Neuron (in vitro differentiated cells): ENCODE results near the gene PLCD1.
"Not testable (repeated sequence)": the region's sequence is repeated elsewhere in the genome, so short reads cannot be mapped to it uniquely, and the experiment has no call there.

Experiments
- H2AFZ ChIP-seq: one replicate; pipeline ENCODE4 v1.6.1; 2013; ENCODE audit warnings: low read depth, mild to moderate bottlenecking, inconsistent platforms, low read length, moderate library complexity
- H3K27me3 ChIP-seq: one replicate; pipeline ENCODE4 v1.6.1; 2013; ENCODE audit warnings: low read length; ENCODE audit not compliant: insufficient read depth
- H3K36me3 ChIP-seq: one replicate; pipeline ENCODE4 v1.6.1; 2013; ENCODE audit warnings: low read length; ENCODE audit not compliant: insufficient read depth
- H3K4me1 ChIP-seq: one replicate; pipeline ENCODE4 v1.6.1; 2013; ENCODE audit warnings: low read length; ENCODE audit not compliant: insufficient read depth
- H3K4me3 ChIP-seq: 2 replicates; pipeline ENCODE4 v1.5.1; 2013; ENCODE audit warnings: mild to moderate bottlenecking, low read length, moderate library complexity
- H3K9me3 ChIP-seq: one replicate; pipeline ENCODE4 v1.6.1; 2013; ENCODE audit warnings: low read length

PLCD1 gene

DNA sequence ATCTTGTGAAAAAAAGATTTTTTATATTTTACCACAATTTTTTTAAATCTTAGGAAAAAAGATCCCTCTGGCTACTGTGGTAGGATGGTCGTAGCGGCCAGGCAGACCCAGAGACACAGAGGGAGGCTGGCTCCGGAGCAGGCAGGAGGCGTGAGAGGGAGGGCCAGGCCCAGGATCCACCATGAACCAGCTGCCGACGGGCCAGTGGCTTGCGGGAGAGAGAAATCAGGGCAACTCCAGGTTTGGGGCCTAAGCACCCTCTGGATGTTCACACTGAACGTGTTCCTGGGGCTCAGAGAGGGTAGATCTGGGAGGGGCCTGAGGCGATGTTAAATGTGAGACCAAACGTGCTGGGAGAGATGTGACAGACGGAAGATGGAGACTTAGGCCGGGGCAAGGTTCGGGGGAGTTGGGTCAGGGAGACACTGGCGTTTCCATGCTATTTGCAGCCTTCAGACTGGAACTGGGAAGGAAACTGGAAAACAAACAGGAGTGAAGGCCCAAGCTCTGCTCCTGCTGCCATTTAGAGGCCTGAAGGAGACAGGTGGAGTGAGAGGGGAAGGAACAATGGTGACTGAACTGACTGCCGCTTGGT is 40.4 kb downstream of the PLCD1 start:
- Histone ChIP-seq H2AFZ (no peak overlapping the region), H3K27me3 (peaks cover 23% of the 10 kb centered on the region), H3K36me3 (peaks cover 3% of the 10 kb centered on the region), H3K4me1 (no peaks in the 10 kb centered on the region), H3K9me3 (no peaks in the 10 kb centered on the region), H3K4me3 (no peak overlapping the region)

DNA sequence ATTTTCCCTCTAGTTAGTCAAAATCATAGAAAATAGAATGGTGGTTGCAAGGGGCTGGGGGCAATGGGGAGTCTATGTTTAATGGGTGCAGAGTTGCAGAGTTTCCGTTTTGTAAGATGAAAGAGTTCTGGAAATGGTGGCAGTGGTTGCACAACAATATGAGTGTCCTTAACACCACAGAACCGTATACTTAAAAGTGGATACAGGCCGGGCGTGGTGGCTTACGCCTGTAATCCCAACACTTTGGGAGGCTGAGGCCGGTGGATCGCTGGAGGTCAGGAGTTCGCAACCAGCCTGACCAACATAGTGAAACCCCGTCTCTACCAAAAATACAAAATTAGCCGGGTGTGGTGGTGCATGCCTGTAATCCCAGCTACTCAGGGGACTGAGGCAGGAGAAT is 41.1 kb downstream of the PLCD1 start:
- not testable (repeated sequence) for H3K4me1 ChIP-seq, H2AFZ ChIP-seq

DNA sequence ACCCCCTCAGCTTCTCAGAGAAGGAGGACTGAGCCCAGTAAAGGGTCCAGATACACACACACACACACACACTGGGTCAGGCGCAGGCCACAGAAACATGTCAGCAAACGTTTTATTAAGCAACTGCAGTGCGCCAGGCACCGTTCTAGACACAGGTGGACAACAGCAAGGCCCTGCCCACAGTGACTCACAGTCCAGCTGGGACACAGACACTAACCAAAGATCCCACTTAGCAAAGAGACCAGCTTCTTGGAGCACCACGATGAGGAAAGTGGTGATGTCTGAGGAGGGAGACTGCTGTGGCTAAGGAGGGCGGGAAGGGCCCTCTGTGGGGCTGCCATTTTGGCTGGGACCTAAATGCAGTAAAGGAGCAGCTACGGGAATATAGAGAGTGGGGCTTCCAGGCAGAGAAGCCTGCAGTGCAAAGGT is 41.7 kb downstream of the PLCD1 start:
- Histone ChIP-seq H2AFZ (no peak overlapping the region), H3K27me3 (peaks cover 14% of the 10 kb centered on the region), H3K4me3 (no peak overlapping the region), H3K4me1 (no peaks in the 10 kb centered on the region), H3K36me3 (peaks cover 3% of the 10 kb centered on the region), H3K9me3 (no peaks in the 10 kb centered on the region)

More for the DNA sequence above, 41.1 kb downstream of the PLCD1 start:
- peaks cover 18% of the 10 kb centered on the region for H3K27me3 ChIP-seq
- not testable (repeated sequence) for H3K9me3 ChIP-seq, H3K36me3 ChIP-seq, H3K4me3 ChIP-seq

DNA sequence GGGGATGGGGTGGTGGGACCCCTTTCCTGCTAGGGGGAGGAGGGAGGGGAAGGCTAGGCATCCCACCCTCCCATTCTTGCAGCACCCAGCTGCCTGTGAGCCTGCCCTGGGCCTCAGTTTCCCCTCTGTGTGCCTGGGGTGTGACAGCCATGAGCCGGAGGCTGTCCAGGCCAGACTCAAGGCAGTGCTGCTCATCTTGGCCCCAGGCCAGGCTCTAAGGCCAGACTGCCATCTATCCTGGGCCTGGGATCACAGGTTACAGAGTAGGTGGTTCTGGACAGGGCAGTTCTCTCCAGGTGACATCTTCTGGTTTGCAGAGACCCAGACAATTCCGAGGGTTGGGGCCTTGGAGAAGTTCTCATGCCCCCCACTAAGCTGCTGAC is 42.1 kb downstream of the PLCD1 start:
- Histone ChIP-seq H3K36me3 (peaks cover 5% of the 10 kb centered on the region), H3K9me3 (no peaks in the 10 kb centered on the region), H3K27me3 (peaks cover 9% of the 10 kb centered on the region), H2AFZ (no peak overlapping the region), H3K4me3 (no peak overlapping the region), H3K4me1 (no peaks in the 10 kb centered on the region)

DNA sequence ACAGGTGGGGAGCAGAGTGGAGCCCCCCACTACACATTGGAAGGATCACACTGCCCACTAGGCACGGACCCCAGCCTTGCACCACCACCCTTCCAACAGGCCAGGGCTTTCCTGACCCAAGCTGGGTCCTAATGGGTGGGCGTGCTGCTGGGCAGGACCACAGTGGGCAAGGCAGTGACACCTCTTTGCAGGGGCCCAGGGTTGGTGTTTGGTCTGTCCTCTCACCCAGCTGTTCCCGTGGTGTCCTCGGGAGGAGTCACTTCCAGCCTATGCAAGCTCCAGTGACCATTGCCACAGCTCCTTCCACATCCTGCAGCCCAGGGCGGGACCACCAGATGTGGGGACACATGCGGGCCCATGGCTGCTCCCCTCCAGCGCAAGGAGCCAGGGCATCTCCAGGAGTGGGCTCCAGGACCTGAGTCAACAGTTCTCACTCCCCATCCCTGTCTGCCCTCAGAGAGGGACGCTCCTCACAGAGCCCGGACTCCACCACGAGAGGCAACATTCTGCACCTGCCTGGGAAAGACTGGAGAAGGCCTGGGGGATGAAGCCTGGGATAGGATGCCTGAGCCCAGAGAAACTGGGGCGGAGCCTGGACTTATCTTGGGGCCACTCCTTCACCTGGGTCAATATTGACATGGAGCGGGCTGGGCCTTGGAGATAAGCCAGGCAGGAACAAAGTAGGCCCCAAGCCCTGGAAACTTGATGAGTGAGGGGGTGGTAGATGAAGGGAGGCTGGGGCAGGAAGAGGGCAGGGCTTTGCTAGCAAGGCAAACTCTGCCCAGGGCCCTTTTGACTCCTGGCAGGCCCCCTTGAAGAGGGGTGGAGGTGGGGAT is 42.7 kb downstream of the PLCD1 start:
- no peaks in the 10 kb centered on the region for H3K4me1 ChIP-seq
- H2AFZ ChIP-seq = no peak overlapping the region
- no peak overlapping the region for H3K4me3 ChIP-seq
- H3K9me3 ChIP-seq = no peaks in the 10 kb centered on the region
- peaks cover 11% of the 10 kb centered on the region for H3K36me3 ChIP-seq
- H3K27me3 ChIP-seq = peaks cover 3% of the 10 kb centered on the region

DNA sequence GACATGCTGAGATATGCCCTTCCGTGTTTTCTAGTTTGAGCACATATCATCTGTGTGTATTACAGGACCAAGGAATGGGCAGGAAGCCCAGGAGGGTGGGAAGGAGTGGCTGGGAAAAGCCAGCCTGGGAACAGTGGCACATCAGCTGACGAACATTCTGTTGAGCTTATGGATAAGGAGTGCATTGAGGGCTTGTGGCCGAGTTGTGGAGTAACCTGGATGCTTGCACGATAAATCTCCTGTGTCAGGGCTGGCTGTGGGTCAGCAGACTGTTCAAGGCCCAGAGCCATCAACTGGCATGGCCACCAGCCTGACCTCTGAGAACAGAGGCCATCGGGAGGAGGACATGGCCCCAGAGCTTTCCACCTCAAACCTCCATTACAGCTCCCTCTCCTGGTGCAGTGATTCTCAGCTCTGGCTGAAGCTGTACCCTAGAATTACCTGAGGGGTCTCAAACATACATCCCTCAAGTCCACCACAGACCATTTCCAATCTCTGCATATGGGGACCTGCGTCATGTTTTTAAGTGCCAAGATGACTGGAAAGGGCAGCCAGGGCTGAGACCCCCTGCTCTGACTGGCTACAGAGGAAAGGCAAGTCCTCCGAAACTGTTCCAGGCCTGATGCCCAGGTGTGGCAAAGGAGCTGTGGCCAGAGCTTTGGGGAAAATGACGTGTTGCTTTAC is 43.7 kb downstream of the PLCD1 start:
- Histone ChIP-seq H3K27me3 (peaks cover 3% of the 10 kb centered on the region), H3K4me1 (no peaks in the 10 kb centered on the region), H2AFZ (no peak overlapping the region), H3K9me3 (no peaks in the 10 kb centered on the region), H3K4me3 (no peak overlapping the region), H3K36me3 (peaks cover 11% of the 10 kb centered on the region)

DNA sequence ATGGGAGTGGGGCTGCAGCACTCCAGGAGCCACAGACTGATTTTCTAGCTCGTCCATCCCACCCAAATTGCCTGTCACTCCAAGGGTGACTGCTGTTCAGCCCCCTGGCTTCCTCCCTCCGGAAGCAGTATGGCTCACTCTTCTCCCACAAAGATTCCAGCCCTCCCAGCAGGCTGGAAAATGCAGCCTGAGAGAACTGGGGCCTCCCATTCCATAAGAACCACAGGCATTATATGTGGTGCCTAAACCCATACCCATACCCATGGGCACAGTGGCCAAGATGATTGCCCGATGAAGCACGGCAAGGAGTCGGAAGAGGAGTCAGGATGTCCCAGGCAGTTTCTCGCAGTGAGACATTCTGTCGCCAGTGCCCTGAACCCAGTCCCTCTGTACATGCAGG is 44.8 kb downstream of the PLCD1 start:
- Histone ChIP-seq H2AFZ (no peak overlapping the region), H3K9me3 (no peaks in the 10 kb centered on the region), H3K27me3 (no peaks in the 10 kb centered on the region), H3K4me3 (no peak overlapping the region), H3K36me3 (peaks cover 19% of the 10 kb centered on the region), H3K4me1 (no peaks in the 10 kb centered on the region)

DNA sequence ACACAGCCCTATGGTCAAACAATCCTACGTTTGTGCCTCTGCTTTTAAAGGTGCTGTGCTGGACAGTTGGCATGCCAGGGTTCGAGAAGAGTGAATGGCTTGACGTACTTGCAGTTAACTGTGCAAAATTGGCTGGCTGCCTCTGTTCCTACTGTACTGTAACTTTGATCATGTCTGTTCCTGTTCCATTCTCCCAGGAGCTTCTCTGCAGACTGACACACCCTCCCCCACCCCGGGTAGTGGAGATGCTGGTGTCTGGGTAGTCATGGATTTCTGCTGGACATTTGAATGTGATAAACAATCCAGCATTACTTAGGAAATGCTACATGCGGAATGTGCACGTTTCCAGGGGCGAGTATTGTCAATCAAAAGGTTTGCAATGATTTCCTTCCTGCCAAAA is 45.4 kb downstream of the PLCD1 start:
- peaks cover 19% of the 10 kb centered on the region for H3K36me3 ChIP-seq
- H3K9me3 ChIP-seq = no peaks in the 10 kb centered on the region
- H3K27me3 ChIP-seq = no peaks in the 10 kb centered on the region
- no peak overlapping the region for H3K4me3 ChIP-seq
- H3K4me1 ChIP-seq = no peaks in the 10 kb centered on the region
- no peak overlapping the region for H2AFZ ChIP-seq

DNA sequence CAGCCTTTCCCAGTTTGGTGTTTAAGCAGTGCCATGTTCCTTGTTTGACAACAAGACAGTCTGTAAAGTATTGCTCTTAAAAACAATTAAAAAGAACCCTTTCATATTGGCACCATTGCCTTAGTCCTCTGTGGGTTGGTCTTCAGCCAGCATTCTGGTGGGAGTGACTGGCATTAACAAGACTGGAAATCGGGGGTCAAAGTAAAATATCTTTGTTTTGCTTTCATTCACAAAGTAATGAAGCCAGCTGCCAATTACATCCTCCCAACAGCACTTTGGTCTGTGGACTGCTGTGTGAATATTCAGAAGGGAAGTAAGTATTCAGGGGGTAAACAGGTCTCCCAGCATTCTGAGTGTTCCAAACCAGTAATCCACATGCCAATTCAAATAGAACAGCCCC is 47.1 kb downstream of the PLCD1 start:
- H3K36me3 ChIP-seq = peaks cover 19% of the 10 kb centered on the region
- H3K9me3 ChIP-seq = no peaks in the 10 kb centered on the region
- H3K27me3 ChIP-seq = no peaks in the 10 kb centered on the region
- no peak overlapping the region for H3K4me3 ChIP-seq
- H2AFZ ChIP-seq = no peak overlapping the region
- no peaks in the 10 kb centered on the region for H3K4me1 ChIP-seq

DNA sequence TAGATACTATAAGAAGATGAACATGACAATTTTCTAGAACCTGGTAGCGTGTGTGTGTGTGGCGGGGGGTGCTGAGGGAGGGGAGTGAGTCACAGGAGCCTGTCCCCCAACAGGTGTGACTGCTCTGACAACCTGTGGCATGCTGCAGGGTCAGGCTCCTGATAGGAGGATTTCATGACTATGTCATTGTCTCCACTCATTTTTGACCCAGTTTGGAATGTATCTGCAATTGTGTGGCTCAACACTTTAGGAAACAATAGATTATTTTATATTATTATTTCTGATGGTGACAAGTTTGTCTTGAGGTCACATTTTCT is 48.1 kb downstream of the PLCD1 start:
- Histone ChIP-seq H3K4me1 (no peaks in the 10 kb centered on the region), H3K9me3 (no peaks in the 10 kb centered on the region), H2AFZ (no peak overlapping the region), H3K36me3 (peaks cover 19% of the 10 kb centered on the region), H3K27me3 (no peaks in the 10 kb centered on the region), H3K4me3 (no peak overlapping the region)

DNA sequence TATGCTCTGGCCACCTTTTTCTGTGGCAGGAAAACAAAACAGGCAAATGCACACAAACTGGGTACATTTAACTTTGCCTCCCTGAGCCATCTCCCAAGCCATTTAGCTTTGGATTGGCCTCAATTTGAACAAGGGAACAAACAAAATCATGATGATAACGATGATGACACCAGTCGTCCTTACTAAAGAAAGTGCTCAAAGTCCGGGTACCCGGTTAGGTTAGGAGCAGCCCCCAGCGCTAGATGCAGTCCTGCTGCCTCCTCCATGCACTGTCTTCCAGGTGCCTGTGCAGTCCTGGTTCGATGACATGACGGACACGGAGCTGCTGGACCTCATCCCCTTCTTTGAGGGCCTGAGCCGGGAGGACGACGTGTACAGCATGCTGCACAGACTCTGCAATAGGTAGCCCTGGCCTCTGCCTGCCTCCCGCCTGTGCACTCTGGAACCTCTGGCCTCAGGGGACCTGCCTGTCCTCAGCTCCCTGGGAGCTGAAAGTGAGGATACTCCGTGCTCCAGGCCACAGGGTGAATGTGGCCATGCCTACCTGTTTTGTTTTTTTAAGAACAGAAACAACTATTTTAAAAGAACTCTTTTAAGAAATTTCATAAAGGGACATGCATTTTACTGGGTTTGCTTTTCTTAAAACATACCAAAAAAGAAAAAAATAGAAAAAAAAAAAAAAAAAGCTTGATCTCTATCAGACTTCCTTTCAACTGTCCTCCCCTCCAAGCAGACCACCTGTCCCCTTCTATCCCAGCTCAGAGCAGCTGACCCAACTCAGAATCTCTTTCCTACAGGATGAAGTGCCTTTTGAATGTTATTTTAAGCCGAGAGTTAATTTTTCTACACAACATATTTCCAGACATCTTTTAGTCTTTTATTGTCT is 48.7 kb downstream of the PLCD1 start:
- Histone ChIP-seq H3K36me3 (peaks cover 25% of the 10 kb centered on the region), H3K27me3 (no peaks in the 10 kb centered on the region), H3K4me1 (no peaks in the 10 kb centered on the region), H2AFZ (no peak overlapping the region), H3K4me3 (no peak overlapping the region), H3K9me3 (no peaks in the 10 kb centered on the region)

DNA sequence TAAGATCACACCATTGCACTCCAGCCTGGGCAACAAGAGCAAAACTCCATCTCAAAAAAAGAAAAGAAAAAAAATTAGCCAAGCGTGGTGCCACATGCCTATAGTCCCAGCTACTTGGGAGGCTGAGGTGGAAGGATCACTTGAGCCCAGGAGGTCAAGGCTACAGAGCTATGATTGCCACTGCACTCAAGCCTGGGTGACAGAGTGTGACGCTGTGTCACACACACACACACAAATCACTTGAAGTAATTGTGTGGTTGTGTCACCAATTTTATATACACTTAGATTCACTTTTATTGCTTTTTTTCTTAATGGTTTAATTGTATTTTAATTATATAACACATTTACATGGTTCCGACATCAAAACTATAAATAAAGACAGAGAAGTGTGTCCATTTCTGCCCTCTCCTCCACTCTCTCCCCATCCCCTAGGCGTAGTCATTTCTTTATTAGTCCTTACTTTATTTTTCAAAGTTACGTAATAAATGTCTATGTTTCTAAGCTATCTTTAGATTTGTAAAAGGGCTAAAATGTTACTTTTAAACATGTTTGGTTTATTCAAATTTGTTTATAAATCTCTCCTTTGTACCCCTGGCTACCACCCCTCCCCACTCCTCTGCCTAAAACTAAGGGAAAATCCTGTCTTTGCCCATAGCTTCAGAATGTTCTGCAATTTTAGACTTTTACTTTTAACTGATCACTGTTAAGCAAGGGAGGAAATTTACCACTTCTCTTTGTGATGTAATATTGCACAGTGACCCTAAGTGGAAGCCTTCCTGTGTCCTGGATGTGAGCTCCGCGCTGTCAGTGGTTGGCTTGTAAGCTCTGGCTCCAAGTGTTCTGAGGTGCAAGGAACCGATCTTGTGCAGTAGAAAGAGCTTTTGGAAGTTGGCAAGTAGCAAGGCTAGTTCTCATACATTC is 49.6 kb downstream of the PLCD1 start:
- peaks cover 28% of the 10 kb centered on the region for H3K36me3 ChIP-seq
- H3K4me1 ChIP-seq = no peaks in the 10 kb centered on the region
- no peaks in the 10 kb centered on the region for H3K27me3 ChIP-seq
- H3K4me3 ChIP-seq = no peak overlapping the region
- no peak overlapping the region for H2AFZ ChIP-seq
- H3K9me3 ChIP-seq = no peaks in the 10 kb centered on the region
